Adrenal gland (tissue), 12 donors: ENCODE results near the gene ADAM21. TPM values are rescaled to one million over a fixed set of nuclear protein-coding genes. Genes with fewer than 3 reads are reported as not detected.
A peak's percentile ranks its signal among the peaks of the same experiment; 100 is the strongest.
"Not testable (repeated sequence)": the region's sequence is repeated elsewhere in the genome, so short reads cannot be mapped to it uniquely, and the experiment has no call there.

Experiments used
- DNase-seq, 7 donors: peaks; one replicate each; pipeline ENCODE4 v3.0.0-alpha.2; 2019 to 2020
- H3K27ac ChIP-seq, 5 donors: fragments of 200-600 bp; sonication (generic) in 4 of 5; 1 replicate in 3 of 5; 2 replicates in 2 of 5; pipeline versions ENCODE4 v1.5.1 to v1.8.0; 2016 to 2020; ENCODE audit warnings: mild to moderate bottlenecking in 1 of 5
- H3K27me3 ChIP-seq: fragments of 200-600 bp; 2 replicates; pipeline ENCODE4 v1.8.0; 2021
- H3K36me3 ChIP-seq, 2 donors: fragments of 200-600 bp; replicated peaks in 1 of 2; 1 replicate in 1 of 2; 2 replicates in 1 of 2; pipeline versions ENCODE4 v1.5.1 to v1.8.0; 2018 to 2022
- H3K4me1 ChIP-seq, 2 donors: fragments of 200-600 bp; replicated peaks in 1 of 2; 1 replicate in 1 of 2; 2 replicates in 1 of 2; pipeline versions ENCODE4 v1.5.1 to v1.8.0; 2018 to 2021
- H3K4me3 ChIP-seq, 4 donors: fragments of 200-600 bp; sonication (generic) in 3 of 4; one replicate each; pipeline ENCODE4 v1.5.1; 2016 to 2018
- H3K9me3 ChIP-seq, 3 donors: fragments of 200-600 bp; sonication (generic) in 1 of 3; replicated peaks in 1 of 3; 1 replicate in 2 of 3; 2 replicates in 1 of 3; pipeline versions ENCODE4 v1.5.1 to v1.8.0; 2016 to 2021
- CTCF ChIP-seq, 6 experiments: fragments of 450-650 bp in 4 of 6; fragments of 200-600 bp in 2 of 6; sonication (generic) in 1 of 6; IDR thresholded peaks; 1 replicate in 5 of 6; 2 replicates in 1 of 6; pipeline versions ENCODE4 v1.5.1 to v1.8.0; 2016 to 2021; ENCODE audit warnings: antibody characterized with exemption in 6 of 6, mild to moderate bottlenecking in 2 of 6, moderate library complexity in 1 of 6
- POLR2A ChIP-seq, 2 donors: fragments of 450-650 bp; IDR thresholded peaks; one replicate each; pipeline ENCODE4 v1.6.1; 2017; ENCODE audit warnings: antibody characterized with exemption in 2 of 2, mild to moderate bottlenecking in 2 of 2, moderate library complexity in 1 of 2
- WGBS, 4 donors: extraction: QIAGEN DNeasy Blood & Tissue Kit in 2 of 4; methylation state at CpG; one replicate each; pipeline versions ENCODE4 v1.1.5 to v1.1.7; 2013 to 2017; 5-methylcytosine and 5-hydroxymethylcytosine counted together
- intact Hi-C, 2 donors: fragments of 100-400 bp; cut with DNase I; formaldehyde crosslinking; loops; one replicate each; pipeline versions ENCODE4 v1.14.1 to v1.15.0; 2022 to 2023
- polyA plus RNA-seq, 3 donors: library from polyadenylated mRNA; stranded (reverse); fragments of 200-250 nt in 2 of 3; fragments of 350-450 nt in 1 of 3; fragmentation: Illumina TruSeq in 1 of 3; extraction: RNeasy Lipid Tissue Mini Kit (QIAGEN cat#74804) in 1 of 3; gene quantifications; one replicate each; pipeline ENCODE4 v1.2.3, GENCODE V29; 2013 to 2014
- total RNA-seq, 9 donors: library from RNA; depleted of rRNA in 4 of 9; stranded (reverse); fragments of >200 nt in 4 of 9; fragments of 120-200 nt in 1 of 9; fragmentation: NEBNext Ultra II Directional in 1 of 9; extraction: Animal tissue kit (Norgen Biotek cat#: 25700) in 1 of 9; gene quantifications; one replicate each; pipeline versions ENCODE4 v1.1.0 to v1.2.4, GENCODE V29; 2013 to 2023
- donor health status: healthy with polysubstance abuse.
- donor health status: Bipolar disorder and iron deficiency.
- donor health status: DM: yes; HTN: yes; CAD: no.
- donor health status: DM: no; HTN: no; CAD: no.
- donor health status: DM: no; HTN: no; CAD: no.
- donor health status: DM: yes; HTN: yes; CAD: no.

ADAM21 gene
- total and polyA plus RNA-seq, 12 donors, result 0.10 to 2.3 (median 0.65) TPM; not detected in 2

GRCh38 chr14:70415788-70416187 is 36.2 kb upstream of the ADAM21 start:
- intact Hi-C loops, result loop anchor here in 1 of 2 donors (2.0 kb wide), 1 partner anchor 15 kb away; no protein-coding TSS in a partner anchor
- TF ChIP-seq POLR2A (IDR thresholded peaks at IDR 0.05), result no peak
- no peak for TF ChIP-seq CTCF (IDR thresholded peaks at IDR 0.05)
- Histone ChIP-seq H3K9me3 (no peaks in the 10 kb centered on the region), H3K27me3 (no peaks in the 10 kb centered on the region), H3K4me1 (peaks cover 7 to 27% of the 10 kb centered on the region in 2 donors), H3K4me3 (peak overlapping the region in 1 of 4 donors; percentile 90), H3K27ac (no peak overlapping the region), H3K36me3 (no peaks in the 10 kb centered on the region)
- DNase-seq, result no peak
- WGBS, 4 donors, result 39 to 60% (median 48%) methylated on average over 2 of the region's 2 CpGs

DNA sequence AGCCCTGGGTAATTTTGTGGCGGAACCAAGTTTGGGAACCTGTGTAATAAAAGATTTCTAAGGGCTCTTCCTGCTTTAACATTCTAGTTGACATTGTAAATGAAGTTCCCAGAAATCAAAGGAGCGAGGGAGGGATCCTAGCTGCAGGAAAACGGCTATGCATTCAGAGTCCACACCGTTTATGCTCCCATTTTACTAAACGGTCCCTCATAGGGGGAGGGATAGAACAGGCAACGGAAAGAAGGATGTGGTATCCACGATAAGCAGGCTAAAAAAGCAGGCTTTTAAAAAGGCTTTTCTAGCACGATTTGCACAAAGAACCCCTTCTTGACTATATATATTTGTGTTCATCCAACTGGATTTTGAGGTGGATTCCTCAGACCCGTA is 35.6 kb upstream of the ADAM21 start:
- 2 to 4% (median 3%) methylated on average over 9 of the region's 9 CpGs for WGBS, 4 donors

DNA sequence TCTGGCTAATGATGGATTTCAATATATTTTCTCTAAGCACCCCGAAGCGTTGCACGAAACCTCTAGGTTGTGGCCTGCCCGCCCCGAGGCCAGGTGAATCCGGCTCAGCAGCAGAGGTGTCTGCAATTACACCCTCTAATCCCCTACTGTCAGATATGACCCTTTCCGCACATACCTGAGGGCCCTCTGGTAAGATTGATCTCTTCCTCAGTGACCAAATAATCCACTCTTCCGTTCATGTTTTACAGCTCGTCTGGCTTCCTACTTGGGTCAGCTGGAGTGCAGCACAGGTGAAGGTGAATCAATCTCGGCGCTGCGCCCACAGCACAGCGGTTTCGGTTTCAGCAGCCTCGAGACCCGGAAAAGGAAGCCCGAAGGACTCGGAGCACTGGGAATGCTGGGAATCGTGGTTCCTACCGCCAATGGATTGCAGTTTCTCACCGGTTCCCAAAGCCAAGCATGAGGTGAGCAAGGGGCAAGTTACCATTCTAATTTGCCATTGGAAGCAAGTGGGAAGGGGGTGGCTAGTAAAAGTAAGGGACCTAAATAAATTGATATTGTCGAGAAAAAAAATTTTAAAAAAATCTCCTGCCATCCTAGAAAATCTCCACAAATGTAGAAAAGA is 35.1 kb upstream of the ADAM21 start, which contains the start of gene SYNJ2BP:
Gene SYNJ2BP (minus strand): TSS at position 366 of the 625 bp plus-strand sequence. CDS start 127 bp downstream, at position 239.
- 0 to 1% (median 0%) methylated on average over 18 to 22 of the region's 22 CpGs for WGBS, 4 donors
- TF ChIP-seq POLR2A (IDR thresholded peaks at IDR 0.05), result peak in 1 of 2 donors; percentile 13
- TF ChIP-seq CTCF (IDR thresholded peaks at IDR 0.05), result no peak
- peak; percentile 64 to 88 (median 77) for DNase-seq

More for the DNA sequence above, 35.6 kb upstream of the ADAM21 start:
- Histone ChIP-seq H3K36me3 (no peaks in the 10 kb centered on the region), H3K4me3 (peak overlapping the region; percentile 44 to 94 (median 88)), H3K4me1 (peaks cover 7 to 27% of the 10 kb centered on the region in 2 donors), H3K9me3 (no peaks in the 10 kb centered on the region), H3K27me3 (no peaks in the 10 kb centered on the region), H3K27ac (peak overlapping the region in 3 of 5 donors; percentile 27 to 80 (median 63))
- TF ChIP-seq CTCF (IDR thresholded peaks at IDR 0.05) (no peak), POLR2A (IDR thresholded peaks at IDR 0.05) (no peak)
- DNase-seq, result no peak
- intact Hi-C loops, result no loop called here

GRCh38 chr14:70419270-70419931 is 32.6 kb upstream of the ADAM21 start:
- H3K4me3 ChIP-seq, H3K9me3 ChIP-seq, H3K36me3 ChIP-seq, intact Hi-C loops, H3K27me3 ChIP-seq, DNase-seq, H3K27ac ChIP-seq: not testable (repeated sequence)
- 57 to 59% (median 58%) methylated on average over 4 of the region's 4 CpGs for WGBS, 4 donors
- peaks cover 7 to 19% of the 10 kb centered on the region in 2 donors for H3K4me1 ChIP-seq

More for the DNA sequence above, 35.1 kb upstream of the ADAM21 start, which contains the start of gene SYNJ2BP:
- no peaks in the 10 kb centered on the region for H3K27me3 ChIP-seq
- intact Hi-C loops, result no loop called here
- H3K27ac ChIP-seq, result peak within 1 kb of the TSS in 3 of 5 donors; percentile 27 to 80 (median 63)
- H3K36me3 ChIP-seq, result no peaks in the 10 kb centered on the region
- H3K4me1 ChIP-seq, result peaks cover 7 to 27% of the 10 kb centered on the region in 2 donors
- peak within 1 kb of the TSS; percentile 44 to 94 (median 88) for H3K4me3 ChIP-seq
- H3K9me3 ChIP-seq, result no peaks in the 10 kb centered on the region
